Kasumi-1 (cell line): ENCODE data around the gene CDHR4.
"Not testable (repeated sequence)": the region's sequence is repeated elsewhere in the genome, so short reads cannot be mapped to it uniquely, and the experiment has no call there.

Experiments used
- DNase-seq, 2 experiments: peaks; one replicate each; lab custom pipeline; 2025; lab: John Stamatoyannopoulos, UW

CDHR4 gene

GRCh38 chr3:49799761-49800160 lies at the start of gene CDHR4:
Gene CDHR4 (minus strand): TSS chr3:49799873. CDS start chr3:49799812, 61 bp downstream.
- DNase-seq: no peak

DNA sequence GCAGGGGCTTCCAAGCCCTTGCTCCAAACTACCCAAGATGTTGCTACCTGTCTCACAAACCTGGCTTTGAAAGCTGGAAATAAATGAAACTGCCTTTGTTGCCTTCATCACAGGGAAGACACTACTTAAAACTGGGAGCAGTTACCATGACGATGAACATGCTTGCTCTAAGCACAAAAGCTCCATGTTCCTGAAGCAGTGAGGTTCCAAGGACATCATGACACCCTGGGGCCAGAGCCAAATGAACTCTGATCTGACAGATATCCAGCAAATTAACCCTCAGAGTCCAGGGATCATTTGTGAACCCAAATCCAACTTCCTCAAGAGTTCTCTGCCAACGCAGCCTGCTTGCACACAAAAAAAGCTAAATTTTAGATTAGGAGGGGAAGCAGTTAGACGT lies 46.0 kb upstream of the CDHR4 start:
- DNase-seq: no peak

DNA sequence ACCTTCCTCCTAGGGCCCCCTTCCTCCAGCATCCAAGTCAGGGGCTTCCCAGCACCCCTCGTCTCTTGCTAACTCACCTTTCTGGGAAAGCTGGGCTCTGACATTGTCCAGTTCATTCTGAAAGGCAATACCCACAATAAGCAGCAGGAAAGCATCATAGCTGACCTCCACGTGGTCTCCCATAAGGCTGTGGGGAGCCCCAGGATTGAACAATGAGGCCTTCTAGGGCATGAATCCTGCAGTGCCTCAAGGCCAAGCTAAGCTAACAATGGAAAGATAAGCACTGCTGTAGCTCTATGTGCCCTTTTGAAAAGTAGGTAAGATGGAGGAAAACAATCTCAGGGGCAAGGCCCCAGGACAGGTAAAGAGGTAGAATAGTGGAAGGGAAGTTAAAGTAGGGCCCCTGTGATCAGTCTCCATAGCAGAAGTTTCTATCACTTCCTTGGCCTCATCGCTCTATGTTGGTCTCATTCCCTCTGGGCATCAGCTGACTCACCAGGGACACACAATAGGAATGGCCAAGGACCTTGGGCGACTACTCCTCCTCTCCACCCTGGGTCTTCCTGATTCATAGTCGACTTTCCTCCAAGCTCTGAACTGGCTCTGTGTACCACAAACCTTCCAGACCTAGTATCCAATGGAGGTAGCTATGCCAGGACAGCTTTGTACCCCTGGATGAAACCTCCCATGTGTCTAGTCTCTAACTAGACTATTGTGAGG lies 45.0 kb upstream of the CDHR4 start:
- DNase-seq: no peak

GRCh38 chr3:49842843-49843517 lies 43.3 kb upstream of the CDHR4 start:
- DNase-seq: no peak

- DNase-seq: no peak
Observed at GRCh38 chr3:49841806-49842205, 42.1 kb upstream of the CDHR4 start.

DNA sequence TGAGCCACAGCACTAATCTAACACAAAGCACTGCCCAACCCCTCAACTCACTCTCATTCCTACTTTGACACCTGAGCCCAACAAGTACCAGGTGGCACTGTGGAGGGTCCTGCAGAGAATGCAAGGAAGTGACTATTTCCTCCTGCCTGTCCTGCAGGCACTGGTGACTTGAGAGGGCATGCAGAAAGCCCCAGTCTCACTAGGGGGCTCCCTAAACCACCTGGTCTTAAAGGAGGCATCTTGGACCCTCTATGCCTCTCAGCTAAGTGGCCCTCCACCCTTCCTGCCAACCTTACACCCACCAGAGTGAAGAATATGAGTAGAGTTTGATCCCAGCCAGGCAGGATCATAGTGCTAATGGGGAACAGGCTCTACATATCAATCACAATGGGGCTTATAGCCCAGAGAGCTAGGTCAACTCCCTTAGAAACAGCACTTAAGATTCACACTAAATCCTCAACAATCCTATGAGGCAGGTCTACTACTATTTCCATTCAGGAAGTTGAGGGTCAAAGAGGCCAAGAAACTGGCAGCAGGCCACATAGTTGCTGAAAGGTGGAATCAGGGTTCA lies 41.5 kb upstream of the CDHR4 start:
- DNase-seq: peak; percentile 47 to 65

DNA sequence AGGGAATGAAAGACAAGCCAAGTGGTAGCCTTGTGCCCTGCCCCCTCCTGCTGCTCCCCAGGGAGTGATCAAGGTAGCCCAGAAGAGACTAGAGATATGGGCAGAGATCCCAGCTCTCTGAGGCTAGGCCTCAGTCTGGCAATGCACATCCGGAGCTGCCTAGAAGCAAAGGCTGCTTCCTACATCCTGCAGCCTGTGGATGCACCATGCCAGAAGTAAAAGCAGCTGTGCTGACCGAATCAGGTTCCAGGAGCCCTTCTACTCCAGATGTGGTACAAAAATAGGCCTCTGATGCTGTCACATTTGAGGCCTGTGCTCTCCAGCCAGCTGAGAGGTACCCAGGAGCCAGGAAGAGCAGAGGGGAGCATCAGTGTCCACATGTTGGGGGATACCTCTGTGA lies 40.7 kb upstream of the CDHR4 start:
- DNase-seq: no peak

DNA sequence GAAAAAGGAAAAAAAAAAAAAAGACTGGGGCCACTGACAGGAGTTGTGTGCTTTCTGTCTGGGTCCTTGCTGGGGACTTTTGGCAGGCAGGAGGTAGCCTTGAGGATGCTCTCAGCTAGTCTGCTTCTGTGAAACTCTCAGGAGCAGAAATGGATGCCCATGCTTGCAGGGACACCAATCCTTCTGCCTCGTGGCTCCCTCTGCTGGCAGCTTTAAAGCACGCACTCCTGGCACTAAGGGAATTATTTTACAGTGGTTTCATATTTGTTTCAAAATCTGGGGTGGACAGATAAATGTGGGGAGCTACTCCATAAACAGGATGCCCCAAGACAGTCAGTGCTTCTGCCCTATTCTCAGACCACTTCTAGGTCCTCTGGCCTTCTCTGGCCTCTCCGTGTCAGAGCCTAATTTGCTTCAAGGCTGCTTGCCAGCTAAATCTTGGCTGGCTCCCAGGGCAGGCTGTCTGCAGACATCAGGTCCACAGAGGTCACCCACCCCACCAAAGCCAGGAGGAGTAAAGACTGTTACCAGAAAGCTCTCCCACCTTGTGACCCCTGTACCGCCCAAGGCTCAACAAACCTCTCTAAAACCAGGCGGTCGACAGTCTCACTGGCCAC lies 39.6 kb upstream of the CDHR4 start:
- peak; percentile 89 for DNase-seq

- peak; percentile 45 to 55 for DNase-seq
Observed at GRCh38 chr3:49831341-49831740, 31.7 kb upstream of the CDHR4 start.

- DNase-seq: no peak
Observed at GRCh38 chr3:49826016-49826415, 26.3 kb upstream of the CDHR4 start.

GRCh38 chr3:49823131-49823530 lies 23.5 kb upstream of the CDHR4 start:
- DNase-seq: not testable (repeated sequence)

- peak; percentile 56 to 63 for DNase-seq
Observed at GRCh38 chr3:49813497-49814174, 14.0 kb upstream of the CDHR4 start, which contains the start of gene UBA7. Gene UBA7 (minus strand): TSS chr3:49813953. CDS start chr3:49813787, 166 bp downstream.

GRCh38 chr3:49812916-49813496 lies 13.3 kb upstream of the CDHR4 start:
- no peak for DNase-seq

DNA sequence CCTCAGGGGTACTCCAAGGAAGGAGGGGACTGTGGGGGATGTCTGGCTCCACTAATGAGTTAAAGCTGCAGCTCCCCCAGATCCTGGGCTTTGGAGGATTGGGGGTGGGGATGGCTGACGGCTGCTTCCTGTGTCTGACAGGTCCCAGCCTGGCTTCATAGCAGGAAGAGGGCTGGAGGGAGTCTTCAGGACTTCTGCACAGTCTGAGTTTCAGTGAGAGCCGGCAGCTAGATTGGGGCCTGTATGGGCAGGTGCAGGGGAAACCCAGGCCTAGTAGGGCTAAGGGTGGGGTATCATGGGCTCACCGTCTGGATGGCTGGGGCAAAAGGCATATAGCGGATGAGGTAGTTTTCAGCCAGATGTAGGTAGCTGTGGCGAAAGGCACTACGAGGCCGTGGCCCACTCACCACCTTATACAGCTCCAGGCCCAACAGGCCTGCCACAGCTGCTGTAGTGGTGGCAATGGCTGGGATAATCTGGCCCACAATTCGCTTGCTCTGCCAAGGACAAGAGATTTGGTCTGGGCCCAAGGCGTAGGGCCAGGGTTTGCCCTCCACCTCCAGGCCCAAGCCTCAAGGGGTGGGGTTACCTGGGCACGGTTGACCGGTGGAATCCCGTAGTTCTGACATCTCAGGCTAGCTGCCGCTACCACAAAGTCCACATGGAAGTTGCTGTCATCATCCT lies 7.9 kb upstream of the CDHR4 start:
- peak; percentile 80 to 83 for DNase-seq

GRCh38 chr3:49806850-49807249 lies 7.2 kb upstream of the CDHR4 start:
- DNase-seq: peak in 1 of 2 experiments; percentile 55

DNA sequence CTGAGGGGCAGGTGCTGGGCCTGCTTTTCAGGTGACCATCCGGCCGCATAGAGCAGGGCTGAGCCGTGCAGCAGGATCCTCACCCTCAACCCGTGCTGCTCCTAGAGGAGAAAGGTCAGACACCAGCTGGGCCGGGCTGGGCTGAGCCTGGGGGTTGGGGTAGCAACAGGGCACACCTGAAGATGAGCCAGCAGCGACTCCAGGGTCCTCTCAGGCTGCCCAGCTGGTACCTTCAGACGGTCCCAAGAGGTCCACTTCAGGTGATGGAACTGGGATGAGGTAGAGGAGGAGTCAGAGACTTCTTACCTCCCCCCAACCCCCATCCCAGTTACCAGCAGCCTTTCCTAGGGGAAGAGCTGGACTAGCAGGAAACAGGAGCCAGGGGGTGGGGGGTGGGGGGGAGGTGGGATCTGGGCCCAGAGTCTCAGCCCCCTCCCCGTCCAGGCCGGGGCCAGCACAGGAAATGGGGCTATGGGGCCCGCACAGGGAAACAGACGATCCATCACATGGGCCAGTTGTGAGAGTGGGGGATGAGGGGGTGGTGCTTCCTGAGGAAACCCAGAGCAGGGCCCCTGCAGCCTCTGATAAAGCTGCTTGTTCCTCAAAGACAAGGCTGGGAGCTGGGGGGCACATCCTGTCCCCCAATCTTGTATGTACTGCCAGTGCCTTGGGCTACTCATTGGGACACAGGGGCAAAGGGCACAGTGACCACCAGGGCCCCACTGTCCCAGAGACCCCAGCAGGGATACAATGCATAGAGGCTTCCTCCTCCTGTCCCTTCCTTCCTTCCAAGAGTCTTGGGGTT lies 6.4 kb upstream of the CDHR4 start:
- peak; percentile 95 to 96 for DNase-seq

DNA sequence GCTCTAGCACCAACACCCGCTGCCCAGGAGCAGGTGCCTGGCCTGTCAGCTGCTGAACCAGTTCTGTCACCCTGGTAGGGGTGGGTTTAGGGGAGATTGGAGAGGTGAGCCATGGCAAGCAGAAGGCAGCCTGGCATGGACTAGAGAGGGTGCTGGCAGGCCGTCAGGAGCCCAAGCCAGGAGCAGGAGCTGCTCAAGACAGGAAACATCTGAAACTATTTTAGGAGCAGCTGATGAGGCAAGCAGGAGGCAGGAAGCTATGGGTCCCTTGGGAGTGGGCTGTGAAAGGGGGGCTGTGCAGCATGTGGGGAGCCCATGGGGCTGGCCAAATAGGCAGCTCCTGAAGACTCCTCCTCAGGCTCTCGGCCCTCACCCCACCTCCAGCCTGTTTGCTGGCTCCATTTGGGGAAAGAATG lies 5.7 kb upstream of the CDHR4 start:
- peak; percentile 98 to 99 for DNase-seq

DNA sequence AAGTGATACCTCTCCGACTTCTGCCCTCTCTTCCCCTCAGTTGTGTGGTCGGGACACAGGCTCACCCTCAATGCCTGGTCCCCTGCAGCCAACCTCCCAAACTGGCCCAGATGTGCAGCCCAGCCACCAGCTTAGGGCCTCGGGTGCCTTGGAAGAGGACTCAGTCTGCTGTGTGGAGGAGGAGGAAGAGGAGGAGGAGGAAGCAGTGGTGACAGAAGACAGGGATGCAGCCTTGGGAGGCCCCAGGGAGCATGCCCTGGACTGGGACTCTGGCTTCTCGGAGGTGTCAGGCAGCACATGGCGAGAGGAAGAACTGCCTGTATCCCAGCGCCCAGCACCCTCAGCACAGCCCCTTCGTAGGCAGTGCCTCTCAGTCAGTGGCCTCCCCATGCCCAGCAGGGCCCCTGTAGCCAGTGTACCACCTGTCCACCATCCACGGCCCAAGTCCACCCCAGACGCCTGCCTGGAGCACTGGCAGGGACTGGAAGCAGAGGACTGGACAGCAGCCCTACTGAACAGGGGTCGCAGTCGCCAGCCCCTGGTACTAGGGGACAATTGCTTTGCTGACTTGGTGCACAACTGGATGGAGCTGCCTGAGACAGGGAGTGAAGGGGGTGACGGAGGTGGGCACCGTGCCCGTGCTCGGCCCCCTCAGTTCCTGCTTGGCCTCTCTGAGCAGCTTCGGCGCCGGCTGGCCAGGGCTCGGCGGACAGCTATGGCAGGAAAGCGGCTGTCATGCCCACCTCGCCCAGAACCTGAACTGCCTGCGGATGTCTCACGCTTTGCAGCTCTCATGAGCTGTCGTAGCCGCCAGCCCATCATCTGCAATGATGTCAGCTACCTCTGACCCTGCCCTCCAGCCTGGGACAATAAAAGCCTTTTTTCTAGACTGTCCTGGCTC lies 4.7 kb upstream of the CDHR4 start:
- peak; percentile 25 to 46 for DNase-seq

- peak; percentile 84 to 90 for DNase-seq
Observed at GRCh38 chr3:49803465-49804140, 3.9 kb upstream of the CDHR4 start.
